Gastroesophageal sphincter (tissue), 3 donors: Measurements from ENCODE around the gene RPRD2.

Experiments used
- CTCF ChIP-seq, 4 experiments: fragments of 200-600 bp in 2 of 4; fragments of 450-650 bp in 2 of 4; sonication (generic) in 1 of 4; IDR thresholded peaks; one replicate each; pipeline ENCODE4 v1.5.1; 2017 to 2019; ENCODE audit warnings: antibody characterized with exemption in 4 of 4, mild to moderate bottlenecking in 2 of 4, moderate library complexity in 2 of 4
- POLR2AphosphoS5 ChIP-seq: sonication (generic); formaldehyde crosslinking; IDR thresholded peaks from one replicate; pipeline ENCODE4 v1.6.1; 2017; ENCODE audit warnings: antibody characterized with exemption

- TF ChIP-seq CTCF (IDR thresholded peaks at IDR 0.05) (no peak), POLR2AphosphoS5 (no peak)
Measured at GRCh38 chr1:150508982-150509381, 145.0 kb downstream of the RPRD2 start.
